ENCODE measurements around the gene GGT6. TPM values are rescaled to one million over a fixed set of nuclear protein-coding genes. Genes with fewer than 3 reads are reported as not detected.

Gene GGT6
- total RNA-seq, 1 donor from 2014 or later: not detected

- Histone ChIP-seq H3K36me3 (peaks cover 80 to 96% of the 10 kb centered on the region in 2 donors), H3K4me1 (no peaks in the 10 kb centered on the region), H3K9me3 (no peaks in the 10 kb centered on the region), H3K4me3 (no peak overlapping the region), H3K27me3 (no peaks in the 10 kb centered on the region), H3K27ac (no peak overlapping the region)
- no peak for DNase-seq (ENCODE audit: low spot score in 2 of 2)
- TF ChIP-seq, protein P1, sequence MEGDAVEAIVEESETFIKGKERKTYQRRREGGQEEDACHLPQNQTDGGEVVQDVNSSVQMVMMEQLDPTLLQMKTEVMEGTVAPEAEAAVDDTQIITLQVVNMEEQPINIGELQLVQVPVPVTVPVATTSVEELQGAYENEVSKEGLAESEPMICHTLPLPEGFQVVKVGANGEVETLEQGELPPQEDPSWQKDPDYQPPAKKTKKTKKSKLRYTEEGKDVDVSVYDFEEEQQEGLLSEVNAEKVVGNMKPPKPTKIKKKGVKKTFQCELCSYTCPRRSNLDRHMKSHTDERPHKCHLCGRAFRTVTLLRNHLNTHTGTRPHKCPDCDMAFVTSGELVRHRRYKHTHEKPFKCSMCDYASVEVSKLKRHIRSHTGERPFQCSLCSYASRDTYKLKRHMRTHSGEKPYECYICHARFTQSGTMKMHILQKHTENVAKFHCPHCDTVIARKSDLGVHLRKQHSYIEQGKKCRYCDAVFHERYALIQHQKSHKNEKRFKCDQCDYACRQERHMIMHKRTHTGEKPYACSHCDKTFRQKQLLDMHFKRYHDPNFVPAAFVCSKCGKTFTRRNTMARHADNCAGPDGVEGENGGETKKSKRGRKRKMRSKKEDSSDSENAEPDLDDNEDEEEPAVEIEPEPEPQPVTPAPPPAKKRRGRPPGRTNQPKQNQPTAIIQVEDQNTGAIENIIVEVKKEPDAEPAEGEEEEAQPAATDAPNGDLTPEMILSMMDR (IDR thresholded peaks at IDR 0.05): no peak
- intact Hi-C loops (cut with DNase I): loop anchor here (5.0 kb wide), 1 partner anchor 123 kb away; no protein-coding TSS in a partner anchor
Observed at GRCh38 chr17:4544951-4545216, 15.5 kb downstream of the GGT6 start.

DNA sequence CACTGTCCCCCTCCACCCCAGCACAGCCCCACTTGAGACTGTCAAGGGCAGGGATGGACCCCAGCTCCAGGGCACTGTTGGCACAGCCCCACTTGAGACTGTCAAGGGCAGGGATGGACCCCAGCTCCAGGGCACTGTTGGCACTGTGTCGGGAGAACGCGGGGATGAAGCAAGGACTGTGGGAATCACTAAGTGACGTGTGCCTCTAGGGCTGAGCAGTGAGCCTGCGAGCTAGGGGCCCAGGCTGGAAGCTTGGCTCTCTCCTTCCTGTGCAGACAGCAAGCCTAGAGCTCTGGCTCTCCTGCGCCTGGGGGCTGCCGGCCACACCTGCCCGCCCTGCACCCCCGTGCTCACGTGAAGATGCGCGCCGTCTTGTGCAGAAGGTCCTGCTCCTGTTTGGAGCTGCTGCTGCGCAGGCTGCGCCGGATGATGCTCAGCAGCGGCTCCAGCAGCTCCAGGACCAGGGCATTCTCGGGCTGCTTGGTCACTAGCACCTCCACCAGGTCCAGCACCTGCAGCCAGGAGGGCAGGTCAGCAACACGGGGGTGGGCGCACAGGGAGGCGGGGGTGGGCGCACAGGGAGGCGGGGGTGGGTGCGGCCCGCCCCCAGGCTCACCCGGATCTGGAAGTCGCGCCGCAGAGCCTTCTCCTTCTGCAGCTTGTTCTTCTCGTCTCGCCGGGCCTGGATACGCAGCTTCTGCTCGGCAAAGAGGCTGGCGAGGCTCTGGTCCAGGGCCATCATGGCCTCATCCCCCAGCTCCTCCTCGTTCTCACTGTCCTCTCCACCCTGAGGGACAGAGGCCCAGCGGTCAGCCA, 16.0 kb downstream of the GGT6 start:
- no peaks in the 10 kb centered on the region for H3K27me3 ChIP-seq

DNA sequence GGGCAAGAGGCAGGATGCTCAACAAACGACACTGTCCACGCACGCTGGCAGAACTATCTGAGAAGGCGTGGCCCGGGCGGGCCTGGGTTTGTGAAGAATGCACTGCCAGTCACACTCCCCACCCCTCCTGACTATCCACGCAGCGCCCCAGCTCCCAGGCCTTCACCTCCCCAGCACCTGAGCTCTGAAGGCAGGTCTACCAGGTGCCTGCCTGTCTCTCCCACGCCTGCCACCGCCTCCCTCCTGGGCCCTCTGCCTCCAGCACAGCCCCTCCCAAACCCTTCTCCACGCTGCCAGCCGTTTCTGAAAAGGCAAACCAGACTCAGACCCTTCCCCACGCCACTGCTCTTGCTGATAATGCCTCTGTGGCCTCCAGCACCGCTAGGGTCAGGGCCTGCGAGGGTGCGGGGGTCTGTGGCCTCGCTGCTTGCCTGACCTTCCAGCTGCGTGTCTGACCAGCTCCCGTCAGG, 16.8 kb downstream of the GGT6 start:
- H3K4me1 ChIP-seq: no peaks in the 10 kb centered on the region
- intact Hi-C loops (cut with DNase I): loop anchor here (5.0 kb wide), 1 partner anchor 121 kb away; no protein-coding TSS in a partner anchor
- TF ChIP-seq, protein P1 (IDR thresholded peaks at IDR 0.05): no peak
- DNase-seq (ENCODE audit: low spot score in 2 of 2): no peak
- H3K36me3 ChIP-seq: peaks cover 80 to 96% of the 10 kb centered on the region in 2 donors
- no peaks in the 10 kb centered on the region for H3K27me3 ChIP-seq
- no peak overlapping the region for H3K27ac ChIP-seq
- H3K4me3 ChIP-seq: no peak overlapping the region
- H3K9me3 ChIP-seq: no peaks in the 10 kb centered on the region

More for the DNA sequence above, 16.0 kb downstream of the GGT6 start:
- no peak overlapping the region for H3K4me3 ChIP-seq
- no peak for DNase-seq (ENCODE audit: low spot score in 2 of 2)
- H3K9me3 ChIP-seq: no peaks in the 10 kb centered on the region
- intact Hi-C loops (cut with DNase I): loop anchor here (5.0 kb wide), 1 partner anchor 122 kb away; no protein-coding TSS in a partner anchor
- no peaks in the 10 kb centered on the region for H3K4me1 ChIP-seq
- H3K27ac ChIP-seq: no peak overlapping the region
- TF ChIP-seq, protein P1 (IDR thresholded peaks at IDR 0.05): no peak
- H3K36me3 ChIP-seq: peaks cover 81 to 96% of the 10 kb centered on the region in 2 donors

- H3K4me3 ChIP-seq: no peak overlapping the region
- TF ChIP-seq, protein P1 (IDR thresholded peaks at IDR 0.05): no peak
- H3K27me3 ChIP-seq: no peaks in the 10 kb centered on the region
- H3K9me3 ChIP-seq: no peaks in the 10 kb centered on the region
- DNase-seq (ENCODE audit: low spot score in 2 of 2): no peak
- H3K36me3 ChIP-seq: peaks cover 74 to 92% of the 10 kb centered on the region in 2 donors
- H3K4me1 ChIP-seq: peaks cover 0 to 1% of the 10 kb centered on the region in 2 donors
- intact Hi-C loops (cut with DNase I): loop anchor here (5.0 kb wide), 1 partner anchor 120 kb away; no protein-coding TSS in a partner anchor
- no peak overlapping the region for H3K27ac ChIP-seq
Observed at GRCh38 chr17:4542726-4543191, 17.6 kb downstream of the GGT6 start.

DNA sequence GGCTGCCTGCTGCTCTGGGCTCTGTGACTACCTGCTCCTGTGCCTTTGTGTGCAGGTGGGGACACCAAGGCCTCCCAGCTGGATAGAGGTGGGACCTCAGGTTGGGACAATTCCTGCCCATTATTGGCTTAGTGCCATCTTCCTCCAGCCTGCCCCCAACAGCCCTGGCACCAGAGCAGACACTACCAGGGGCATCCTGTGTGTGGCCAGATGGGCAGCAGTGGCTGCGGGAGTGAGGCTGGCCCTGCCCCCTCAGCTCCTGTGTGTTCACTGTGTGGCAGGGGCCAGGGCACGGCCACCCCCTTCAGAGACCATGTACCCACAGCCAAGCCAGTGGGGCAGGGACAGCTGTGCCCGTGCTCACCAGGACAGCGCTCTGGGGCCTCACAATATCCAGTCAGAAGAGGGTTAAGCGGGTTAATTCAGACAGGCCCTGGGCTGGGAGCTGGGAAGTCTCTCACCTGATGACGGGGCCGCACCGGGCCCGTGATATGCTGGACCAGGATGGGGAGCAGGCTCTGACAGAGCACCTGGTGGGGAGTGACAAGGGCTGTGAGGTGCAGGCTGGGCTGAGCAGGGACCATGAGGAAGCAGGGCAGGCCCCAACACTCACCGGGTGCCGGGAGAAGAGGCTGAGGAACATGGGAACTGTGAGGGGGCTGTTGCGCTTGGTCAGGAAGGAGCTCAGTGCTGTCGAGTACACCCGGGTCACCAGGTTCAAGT, 18.2 kb downstream of the GGT6 start:
- DNase-seq (ENCODE audit: low spot score in 2 of 2): no peak
- H3K4me1 ChIP-seq: peaks cover under 1 to 7% of the 10 kb centered on the region in 2 donors
- no peaks in the 10 kb centered on the region for H3K27me3 ChIP-seq
- intact Hi-C loops (cut with DNase I): loop anchor here (5.0 kb wide), 1 partner anchor 120 kb away; no protein-coding TSS in a partner anchor
- no peak overlapping the region for H3K4me3 ChIP-seq
- H3K36me3 ChIP-seq: peaks cover 71 to 86% of the 10 kb centered on the region in 2 donors
- H3K27ac ChIP-seq: no peak overlapping the region
- no peaks in the 10 kb centered on the region for H3K9me3 ChIP-seq
- TF ChIP-seq, protein P1 (IDR thresholded peaks at IDR 0.05): no peak

Data from ascending aorta (tissue), 2 donors.